Measurements from ENCODE around the gene ERP44.

The ERP44 gene

DNA sequence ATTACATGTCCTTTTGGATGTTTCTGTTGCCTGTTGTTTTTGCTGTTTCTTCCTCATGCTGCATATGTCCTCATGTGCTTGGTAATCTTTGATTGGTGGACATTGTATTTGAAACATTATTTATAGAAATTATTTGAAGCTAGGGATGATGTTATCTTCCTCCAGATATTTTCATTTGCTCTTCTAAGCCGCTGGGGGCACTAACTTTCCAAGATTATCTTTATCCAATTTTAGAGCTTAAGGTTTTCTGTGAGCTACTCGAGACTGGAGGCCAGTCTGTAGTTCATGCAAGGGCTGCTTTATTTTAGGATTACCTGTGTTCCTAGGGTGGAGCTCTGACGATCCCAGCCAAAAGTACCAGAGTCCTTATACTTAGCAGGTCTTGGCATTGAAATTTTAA, 151.4 kb downstream of the ERP44 start:
- TF ChIP-seq, protein P1, sequence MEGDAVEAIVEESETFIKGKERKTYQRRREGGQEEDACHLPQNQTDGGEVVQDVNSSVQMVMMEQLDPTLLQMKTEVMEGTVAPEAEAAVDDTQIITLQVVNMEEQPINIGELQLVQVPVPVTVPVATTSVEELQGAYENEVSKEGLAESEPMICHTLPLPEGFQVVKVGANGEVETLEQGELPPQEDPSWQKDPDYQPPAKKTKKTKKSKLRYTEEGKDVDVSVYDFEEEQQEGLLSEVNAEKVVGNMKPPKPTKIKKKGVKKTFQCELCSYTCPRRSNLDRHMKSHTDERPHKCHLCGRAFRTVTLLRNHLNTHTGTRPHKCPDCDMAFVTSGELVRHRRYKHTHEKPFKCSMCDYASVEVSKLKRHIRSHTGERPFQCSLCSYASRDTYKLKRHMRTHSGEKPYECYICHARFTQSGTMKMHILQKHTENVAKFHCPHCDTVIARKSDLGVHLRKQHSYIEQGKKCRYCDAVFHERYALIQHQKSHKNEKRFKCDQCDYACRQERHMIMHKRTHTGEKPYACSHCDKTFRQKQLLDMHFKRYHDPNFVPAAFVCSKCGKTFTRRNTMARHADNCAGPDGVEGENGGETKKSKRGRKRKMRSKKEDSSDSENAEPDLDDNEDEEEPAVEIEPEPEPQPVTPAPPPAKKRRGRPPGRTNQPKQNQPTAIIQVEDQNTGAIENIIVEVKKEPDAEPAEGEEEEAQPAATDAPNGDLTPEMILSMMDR (conservative IDR thresholded peaks at IDR 0.05; ENCODE audit: low read depth, low read length) = peak; percentile 33
- H3K4me3 ChIP-seq (ENCODE audit: low read length) = no peak overlapping the region
- no peak for DNase-seq (ENCODE audit: low read depth)

DNA sequence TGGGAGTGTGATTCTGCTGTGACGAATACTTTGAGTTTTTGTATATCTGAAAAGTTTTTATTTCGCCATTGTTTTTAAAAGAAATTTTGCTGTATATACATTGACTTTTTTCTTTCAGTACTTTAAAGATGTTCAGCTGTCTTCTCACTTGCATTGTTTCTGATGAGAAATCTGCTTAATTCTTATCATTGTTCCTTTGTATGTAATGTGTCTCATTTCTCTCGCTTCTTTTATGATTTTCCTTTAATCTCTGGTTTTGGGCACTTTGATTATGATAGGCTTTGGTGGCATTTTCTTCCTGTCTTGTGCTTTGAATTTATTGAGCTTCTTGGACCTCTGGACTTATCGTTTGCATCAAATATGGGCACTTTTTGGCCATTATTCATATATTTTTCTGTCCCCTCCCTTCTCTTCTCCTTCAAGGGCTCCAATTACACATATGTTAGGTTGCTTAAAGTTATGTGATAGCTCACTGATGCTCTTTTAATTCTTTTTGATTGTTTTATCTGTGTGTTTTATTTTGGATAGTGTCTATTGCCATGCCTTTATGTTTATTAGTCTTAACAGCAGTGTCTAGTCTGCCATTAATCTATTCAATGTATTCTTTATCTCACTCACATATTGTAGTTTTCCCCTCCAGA, 161.7 kb downstream of the ERP44 start:
- TF ChIP-seq, protein P1 (conservative IDR thresholded peaks at IDR 0.05; ENCODE audit: low read depth, low read length) = no peak
- no peak for DNase-seq (ENCODE audit: low read depth)
- H3K4me3 ChIP-seq (ENCODE audit: low read length) = no peak overlapping the region

DNA sequence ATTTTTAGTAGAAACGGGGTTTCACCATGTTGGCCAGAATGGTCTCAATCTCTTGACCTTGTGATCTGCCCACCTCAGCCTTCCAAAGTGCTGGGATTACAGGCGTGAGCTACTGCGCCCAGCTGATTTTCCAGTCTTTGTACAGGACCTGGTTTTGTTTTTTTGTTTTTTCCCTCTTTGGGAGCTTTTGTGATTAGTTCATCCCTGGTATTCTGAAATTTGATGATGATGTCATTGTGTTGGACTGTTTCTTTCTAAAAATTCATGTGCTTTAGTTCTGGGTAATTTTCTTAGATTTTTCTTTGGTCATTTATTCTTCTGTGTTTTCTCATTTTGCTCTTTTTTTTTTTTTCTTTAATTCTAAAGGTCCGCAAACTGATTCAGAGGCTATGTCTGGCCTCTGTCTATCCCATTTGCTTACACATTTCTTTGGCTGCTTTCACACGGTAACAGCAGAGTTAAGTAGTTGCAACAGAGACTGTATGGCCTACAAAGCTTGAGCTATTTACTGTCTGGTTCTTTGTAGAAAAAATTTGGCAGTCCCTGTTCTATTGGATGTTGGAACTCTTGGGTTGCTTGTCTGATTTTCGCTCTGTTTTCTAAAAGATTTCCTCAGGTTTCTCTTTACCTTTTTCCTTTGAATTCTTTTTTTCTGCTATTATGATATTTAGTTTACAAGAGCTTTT, 167.5 kb downstream of the ERP44 start:
- no peak for DNase-seq (ENCODE audit: low read depth)
- no peak overlapping the region for H3K4me3 ChIP-seq (ENCODE audit: low read length)
- TF ChIP-seq, protein P1 (conservative IDR thresholded peaks at IDR 0.05; ENCODE audit: low read depth, low read length) = no peak

DNA sequence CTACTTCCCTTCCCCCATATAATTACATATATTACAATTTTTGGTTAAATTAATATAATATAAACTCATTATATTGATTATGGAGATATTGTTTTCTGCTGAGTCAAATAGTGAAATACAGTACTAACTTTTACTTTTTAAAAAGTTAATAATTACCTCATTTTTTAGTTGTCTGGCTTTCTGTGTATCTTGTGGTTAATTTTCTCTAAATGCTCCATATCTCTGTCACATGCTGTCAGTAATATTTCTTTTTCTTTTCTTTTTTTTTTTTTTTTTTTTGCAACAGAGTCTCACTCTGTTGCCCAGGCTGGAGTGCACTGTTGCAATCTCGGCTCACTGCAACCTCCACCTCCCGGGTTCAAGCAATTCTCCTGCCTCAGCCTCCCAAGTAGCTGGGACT, 169.1 kb downstream of the ERP44 start:
- TF ChIP-seq, protein P1 (conservative IDR thresholded peaks at IDR 0.05; ENCODE audit: low read depth, low read length) = no peak
- no peak overlapping the region for H3K4me3 ChIP-seq (ENCODE audit: low read length)
- no peak for DNase-seq (ENCODE audit: low read depth)
